Panc1 (cell line): ENCODE results near the gene MMP24OS. TPM values are rescaled to one million over a fixed set of nuclear protein-coding genes. Genes with fewer than 3 reads are reported as not detected.

ENCODE experiments used
- ATAC-seq: fragments of 200-7000 bp; cut with Tn5 transposase; 2 replicates; pipeline ENCODE4 v1.9.1; 2020; ENCODE audit warnings: mild to moderate bottlenecking, moderate library complexity
- BruUV-seq: library from RNA; stranded (reverse); fragments of 400-500 nt; replicated peaks from 2 replicates; lab custom pipeline; 2021; lab: Mats Ljungman, UMichigan
- CTCF ChIA-PET: fragments of 300-600 bp; sonication (Branson Sonifier 250); formaldehyde crosslinking; loops from one replicate; lab custom pipeline; 2022; ENCODE audit warnings: antibody characterized with exemption; lab: Charles Lee
- POLR2A ChIA-PET: fragments of 300-600 bp; sonication (Branson Sonifier 250); formaldehyde crosslinking; loops from one replicate; lab custom pipeline; 2022; ENCODE audit warnings: antibody characterized with exemption; lab: Charles Lee
- DNase-seq: peaks from one replicate; pipeline ENCODE4 v3.0.0-alpha.2; 2010; ENCODE audit warnings: low read depth, low spot score
- H3K27ac ChIP-seq: 2 replicates; pipeline ENCODE4 v1.5.1; 2011; ENCODE audit warnings: mild to moderate bottlenecking, low read length, inconsistent platforms
- H3K27me3 ChIP-seq: fragments of 200-500 bp; sonication (Bioruptor generic); 2 replicates; pipeline ENCODE4 v1.6.0; 2014; ENCODE audit warnings: low read length, inconsistent platforms; ENCODE audit not compliant: control insufficient read depth, insufficient read depth
- H3K36me3 ChIP-seq: fragments of 200-500 bp; sonication (Bioruptor generic); 2 replicates; pipeline ENCODE4 v1.5.1; 2014; ENCODE audit warnings: inconsistent platforms, mild to moderate bottlenecking, low read length, moderate library complexity; ENCODE audit not compliant: control insufficient read depth, insufficient read depth
- H3K4me1 ChIP-seq: 2 replicates; pipeline ENCODE4 v1.5.1; 2011; ENCODE audit warnings: inconsistent platforms, mild to moderate bottlenecking, low read length, moderate library complexity; ENCODE audit not compliant: control insufficient read depth, insufficient read depth
- H3K4me3 ChIP-seq, 2 experiments: 2 replicates each; pipeline ENCODE4 v1.5.1; 2011 to 2012; ENCODE audit warnings: low read depth in 2 of 2, low read length in 2 of 2, mild to moderate bottlenecking in 2 of 2, inconsistent platforms in 1 of 2, moderate library complexity in 1 of 2
- H3K9me3 ChIP-seq: fragments of 200-500 bp; sonication (Bioruptor generic); 2 replicates; pipeline ENCODE4 v1.5.1; 2014; ENCODE audit warnings: low read depth, mild to moderate bottlenecking, inconsistent platforms, low read length, moderate library complexity; ENCODE audit not compliant: control insufficient read depth, insufficient read depth
- CTCF ChIP-seq: fragments of 450-650 bp; IDR thresholded peaks from 2 replicates; pipeline ENCODE4 v1.5.1; 2017; ENCODE audit warnings: mild to moderate bottlenecking
- POLR2AphosphoS5 ChIP-seq: IDR thresholded peaks from 2 replicates; pipeline ENCODE4 v1.6.1; 2012; ENCODE audit warnings: mild to moderate bottlenecking, low read depth, low read length, moderate library complexity
- REST ChIP-seq, 2 experiments: IDR thresholded peaks; 2 replicates each; pipeline ENCODE4 v1.6.1; 2011 to 2012; ENCODE audit warnings: low read depth in 2 of 2, control low read depth in 1 of 2, low read length in 1 of 2, mild to moderate bottlenecking in 1 of 2, moderate library complexity in 1 of 2; ENCODE audit not compliant: insufficient read depth in 1 of 2
- SIN3A ChIP-seq: IDR thresholded peaks from 2 replicates; pipeline ENCODE4 v1.6.1; 2012; ENCODE audit warnings: low read depth, mild to moderate bottlenecking, low read length, moderate library complexity, borderline replicate concordance; ENCODE audit not compliant: insufficient read depth
- TCF7L2 ChIP-seq: IDR thresholded peaks from 2 replicates; pipeline ENCODE4 v1.6.1; 2011; ENCODE audit warnings: mild to moderate bottlenecking, low read depth, low read length, inconsistent platforms
- in situ Hi-C: cut with HindIII; loops from 2 replicates; pipeline ENCODE4 v1.10.0; 2016; ENCODE audit warnings: low sequenced_read_pairs, low pct_unique_long_range_greater_than_20kb
- intact Hi-C: fragments of 100-400 bp; cut with micrococcal nuclease; formaldehyde crosslinking; loops from one replicate; pipeline ENCODE4 v1.10.0; 2022; ENCODE audit not compliant: unreplicated experiment
- total RNA-seq: library from RNA; stranded (reverse); gene quantifications from one replicate; pipeline ENCODE4 v1.2.1, GENCODE V29; 2021; ENCODE audit not compliant: unreplicated experiment

The MMP24OS gene
- total RNA-seq, 1 experiment from 2014 or later = 83.8 TPM

DNA sequence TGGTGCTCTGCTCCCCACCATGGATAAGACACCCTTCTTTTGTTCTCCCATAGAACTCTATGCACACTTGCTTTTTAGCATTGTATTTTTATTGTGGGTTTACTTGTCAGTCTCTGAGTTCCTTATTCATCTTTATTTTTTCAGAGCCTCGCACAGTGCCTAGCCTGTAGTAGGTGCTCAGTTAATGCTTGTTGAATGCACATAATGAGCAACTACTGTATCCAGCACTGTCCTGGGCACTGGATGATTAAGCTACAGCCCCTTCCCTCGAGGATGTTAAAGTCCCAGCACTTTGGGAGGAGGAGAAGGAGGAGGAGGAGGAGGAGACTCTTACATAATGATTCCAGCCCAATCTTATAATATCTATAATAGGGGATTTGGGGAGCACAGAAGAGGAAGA is 34.6 kb downstream of the MMP24OS start:
- H3K4me1 ChIP-seq = no peaks in the 10 kb centered on the region
- no peaks in the 10 kb centered on the region for H3K36me3 ChIP-seq
- ChIA-PET CTCF (no interaction called here), POLR2A (no interaction called here)
- DNase-seq = no peak
- ATAC-seq = no peak
- no peaks in the 10 kb centered on the region for H3K27me3 ChIP-seq
- intact Hi-C loops (no loop called here), in situ Hi-C loops (no loop called here)
- H3K4me3 ChIP-seq = no peak overlapping the region
- no peak for TF ChIP-seq TCF7L2
- no peak for TF ChIP-seq CTCF
- no peak for TF ChIP-seq POLR2AphosphoS5
- TF ChIP-seq REST (IDR thresholded peaks at IDR 0.05; ENCODE audit: insufficient read depth in 1 of 2, low read depth in 2 of 2, low read length in 1 of 2) = no peak
- TF ChIP-seq SIN3A = no peak
- no peaks in the 10 kb centered on the region for H3K9me3 ChIP-seq
- H3K27ac ChIP-seq = no peak overlapping the region
- no TSS peak for BruUV-seq

GRCh38 chr20:35240811-35241293 is 37.1 kb downstream of the MMP24OS start:
- TF ChIP-seq CTCF (no peak), POLR2AphosphoS5 (no peak), REST (IDR thresholded peaks at IDR 0.05; ENCODE audit: insufficient read depth in 1 of 2, low read depth in 2 of 2, low read length in 1 of 2) (no peak), TCF7L2 (no peak), SIN3A (no peak)
- Histone ChIP-seq H3K27me3 (no peaks in the 10 kb centered on the region), H3K27ac (no peak overlapping the region), H3K4me1 (no peaks in the 10 kb centered on the region), H3K4me3 (no peak overlapping the region), H3K9me3 (no peaks in the 10 kb centered on the region), H3K36me3 (no peaks in the 10 kb centered on the region)
- no peak for ATAC-seq
- in situ Hi-C loops (no loop called here), intact Hi-C loops (no loop called here)
- no peak for DNase-seq
- CTCF ChIA-PET = no interaction called here
- POLR2A ChIA-PET = no interaction called here
- BruUV-seq = no TSS peak
